Astrocyte of the cerebellum (primary cell): Measurements from ENCODE around the gene SIGLEC11.

Source experiments
- DNase-seq: peaks from one replicate; pipeline ENCODE4 v3.0.0-alpha.2; 2011; ENCODE audit warnings: low read depth
- H3K4me3 ChIP-seq: 2 replicates; pipeline ENCODE4 v1.5.1; 2011; ENCODE audit warnings: mild to moderate bottlenecking, low read depth, low read length, moderate library complexity
- in situ Hi-C: cut with HindIII; loops from 2 replicates; pipeline ENCODE4 v1.10.0; 2017; ENCODE audit warnings: low sequenced_read_pairs
- TF ChIP-seq, protein P1 (sequence below): IDR thresholded peaks from 2 replicates; pipeline ENCODE4 v1.5.1; 2012; ENCODE audit warnings: low read length, low read depth, moderate library complexity, mild to moderate bottlenecking; ENCODE audit errors: missing control alignments

The SIGLEC11 gene

DNA sequence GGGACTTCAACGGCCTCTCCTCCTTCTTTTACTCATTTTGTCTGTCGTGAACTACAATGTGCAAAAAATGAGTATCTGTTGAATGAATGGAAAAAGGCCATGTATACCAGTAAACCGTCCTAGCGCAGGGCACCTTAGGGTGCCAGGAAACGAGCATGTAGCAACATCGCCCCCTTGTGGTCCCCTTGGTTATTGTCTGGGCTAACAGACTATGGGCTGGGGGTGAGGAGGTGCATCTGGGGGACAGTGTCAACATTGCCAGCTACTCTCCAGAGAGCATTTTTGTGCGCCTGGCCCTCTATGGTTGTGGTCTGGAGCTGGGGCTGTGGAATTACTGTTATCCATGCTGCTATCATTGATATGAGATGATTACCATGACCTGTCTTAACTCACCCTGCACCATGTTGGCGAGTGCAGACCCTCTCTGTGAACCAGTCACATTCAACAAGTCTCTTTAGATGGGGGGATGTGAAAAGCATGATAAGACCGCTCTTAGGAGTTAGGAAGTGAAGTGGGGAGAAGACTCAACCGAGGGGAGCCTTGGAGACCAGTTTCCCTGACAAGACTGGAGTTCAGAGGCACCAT is 22.8 kb upstream of the SIGLEC11 start:
- TF ChIP-seq, protein P1, sequence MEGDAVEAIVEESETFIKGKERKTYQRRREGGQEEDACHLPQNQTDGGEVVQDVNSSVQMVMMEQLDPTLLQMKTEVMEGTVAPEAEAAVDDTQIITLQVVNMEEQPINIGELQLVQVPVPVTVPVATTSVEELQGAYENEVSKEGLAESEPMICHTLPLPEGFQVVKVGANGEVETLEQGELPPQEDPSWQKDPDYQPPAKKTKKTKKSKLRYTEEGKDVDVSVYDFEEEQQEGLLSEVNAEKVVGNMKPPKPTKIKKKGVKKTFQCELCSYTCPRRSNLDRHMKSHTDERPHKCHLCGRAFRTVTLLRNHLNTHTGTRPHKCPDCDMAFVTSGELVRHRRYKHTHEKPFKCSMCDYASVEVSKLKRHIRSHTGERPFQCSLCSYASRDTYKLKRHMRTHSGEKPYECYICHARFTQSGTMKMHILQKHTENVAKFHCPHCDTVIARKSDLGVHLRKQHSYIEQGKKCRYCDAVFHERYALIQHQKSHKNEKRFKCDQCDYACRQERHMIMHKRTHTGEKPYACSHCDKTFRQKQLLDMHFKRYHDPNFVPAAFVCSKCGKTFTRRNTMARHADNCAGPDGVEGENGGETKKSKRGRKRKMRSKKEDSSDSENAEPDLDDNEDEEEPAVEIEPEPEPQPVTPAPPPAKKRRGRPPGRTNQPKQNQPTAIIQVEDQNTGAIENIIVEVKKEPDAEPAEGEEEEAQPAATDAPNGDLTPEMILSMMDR = peak; percentile 71
- no peak for DNase-seq
- in situ Hi-C loops = no loop called here
- no peak overlapping the region for H3K4me3 ChIP-seq

- no peak overlapping the region for H3K4me3 ChIP-seq
- TF ChIP-seq, protein P1 = no peak
- in situ Hi-C loops = no loop called here
- no peak for DNase-seq
Observed at GRCh38 chr19:49981603-49982593, 20.9 kb upstream of the SIGLEC11 start.

GRCh38 chr19:49978324-49978723 is 17.4 kb upstream of the SIGLEC11 start:
- no peak for DNase-seq
- no peak overlapping the region for H3K4me3 ChIP-seq
- in situ Hi-C loops = no loop called here
- TF ChIP-seq, protein P1 = no peak

DNA sequence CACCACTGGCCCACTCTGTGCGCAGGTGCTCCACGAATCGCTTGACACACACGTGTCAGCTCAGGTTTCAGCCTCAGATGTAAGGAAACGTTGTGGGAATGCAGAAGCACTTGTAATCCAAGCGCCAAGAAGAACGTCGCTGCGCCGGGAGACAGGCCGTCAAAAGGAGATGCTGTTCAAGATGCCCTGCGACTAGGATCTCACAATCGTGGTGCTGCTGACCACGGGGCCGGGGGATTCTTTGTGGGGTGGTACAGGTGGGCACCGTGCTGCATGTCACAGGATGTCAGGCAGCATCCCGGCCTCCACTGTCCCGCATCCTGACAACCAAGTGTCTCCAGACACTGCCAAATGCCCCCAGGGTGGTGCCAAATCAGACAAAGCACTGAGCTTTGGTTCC is 16.9 kb upstream of the SIGLEC11 start:
- TF ChIP-seq, protein P1 = no peak

GRCh38 chr19:49977076-49977475 is 16.1 kb upstream of the SIGLEC11 start:
- H3K4me3 ChIP-seq = no peak overlapping the region
- in situ Hi-C loops = no loop called here
- DNase-seq = no peak
- TF ChIP-seq, protein P1 = no peak

More for the DNA sequence above, 16.9 kb upstream of the SIGLEC11 start:
- H3K4me3 ChIP-seq = no peak overlapping the region
- DNase-seq = no peak
- in situ Hi-C loops = no loop called here

GRCh38 chr19:49976496-49976895 is 15.5 kb upstream of the SIGLEC11 start:
- H3K4me3 ChIP-seq = no peak overlapping the region
- no peak for DNase-seq
- TF ChIP-seq, protein P1 = no peak
- in situ Hi-C loops = no loop called here
